Inferior parietal cortex (tissue), 1 donor: ENCODE results near the gene ADAMTSL2.

Experiments
- DNase-seq: peaks from one replicate; pipeline ENCODE4 v3.0.0-alpha.2; 2016; ENCODE audit errors: extremely low spot score

Gene ADAMTSL2

GRCh38 chr9:133589454-133590227 lies 55.1 kb downstream of the ADAMTSL2 start:
- DNase-seq: no peak

DNA sequence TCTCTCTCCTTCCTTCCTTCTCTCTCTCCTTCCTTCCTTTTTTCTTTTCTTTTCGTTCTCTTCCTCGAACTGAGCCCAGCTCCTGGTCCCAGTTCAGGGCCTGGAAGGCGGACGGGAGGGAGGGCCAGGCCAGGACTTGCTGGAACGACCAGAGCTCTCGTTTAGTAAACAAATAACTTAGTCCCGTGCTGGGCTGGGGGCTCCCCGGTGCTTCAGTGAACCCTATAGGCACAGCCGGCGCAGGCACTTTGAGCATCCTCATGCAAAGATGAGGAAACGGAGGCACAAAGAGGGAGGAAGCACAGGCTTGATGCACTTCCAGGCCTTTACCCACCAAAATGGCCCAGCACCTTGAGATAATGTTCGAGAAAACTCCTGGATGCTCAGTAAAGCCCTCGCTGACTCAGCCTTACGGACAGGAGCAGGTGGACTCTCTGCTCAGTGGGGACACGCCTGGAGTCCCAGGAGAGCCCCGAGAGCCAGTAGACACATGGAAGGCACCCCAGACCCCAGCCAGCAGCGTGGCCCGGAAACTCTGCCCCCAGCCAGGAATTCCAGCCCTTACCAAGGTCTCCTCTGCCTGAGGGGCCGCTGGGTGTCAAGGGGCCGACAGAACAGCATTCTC lies 55.8 kb downstream of the ADAMTSL2 start:
- no peak for DNase-seq

DNA sequence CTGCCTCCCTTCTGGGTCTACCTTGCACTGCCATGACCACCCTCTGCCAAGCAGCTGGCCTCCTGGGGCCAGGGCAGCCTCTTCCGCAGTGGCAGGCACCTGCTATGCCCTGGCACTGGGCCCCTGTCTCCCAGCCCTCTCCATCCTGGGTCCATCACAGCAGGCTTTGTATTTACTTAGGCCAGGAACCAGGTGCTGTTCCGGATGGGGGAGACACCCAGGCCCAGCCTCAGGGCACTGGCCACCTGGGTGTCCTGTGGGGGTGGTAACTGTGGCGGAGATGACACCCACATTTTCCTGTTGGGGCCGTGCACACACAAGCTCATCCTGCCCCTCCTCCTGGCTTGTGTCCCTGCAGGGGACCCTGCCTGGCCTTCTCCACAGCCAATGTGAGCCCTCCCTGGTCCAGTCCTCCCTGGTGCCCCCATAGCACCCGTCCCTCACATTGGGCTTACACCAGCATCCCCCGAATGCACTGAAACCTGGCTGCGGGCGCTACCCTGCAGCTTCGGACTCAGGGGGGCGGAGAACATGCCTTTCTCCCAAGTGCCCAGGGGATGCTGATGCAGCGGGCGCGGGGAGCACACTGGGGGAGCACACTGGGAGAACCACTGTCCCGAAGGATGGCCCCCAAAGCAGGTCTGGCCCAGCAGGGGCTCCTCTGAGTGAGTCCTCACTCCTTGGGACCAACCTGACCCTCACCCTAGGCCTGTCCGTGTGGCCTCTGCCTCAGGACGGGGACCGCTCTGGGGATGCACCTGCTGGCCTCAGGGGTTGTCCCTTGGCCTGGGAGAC lies 56.8 kb downstream of the ADAMTSL2 start:
- DNase-seq: no peak

DNA sequence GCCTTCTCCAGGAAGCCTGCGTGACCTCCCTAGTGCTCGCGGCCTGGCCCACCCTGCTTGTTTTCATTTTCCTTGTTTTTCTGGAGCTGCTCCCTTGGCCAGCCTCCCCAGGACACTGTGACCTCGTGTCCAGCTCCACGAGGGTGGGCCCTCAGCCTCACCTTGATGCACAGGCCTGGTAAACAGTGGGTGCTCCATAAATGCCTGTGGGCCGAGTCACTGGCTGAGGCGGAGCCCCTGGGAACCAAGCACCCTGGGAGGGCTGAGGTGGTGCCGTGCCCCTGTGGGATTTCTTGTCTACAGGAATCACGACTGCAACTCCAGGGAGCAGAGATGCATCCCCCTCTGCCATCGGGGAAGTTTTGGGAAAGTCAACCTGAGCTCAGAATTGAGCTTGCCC lies 57.5 kb downstream of the ADAMTSL2 start:
- DNase-seq: no peak

GRCh38 chr9:133592731-133593409 lies 58.4 kb downstream of the ADAMTSL2 start:
- DNase-seq: no peak

DNA sequence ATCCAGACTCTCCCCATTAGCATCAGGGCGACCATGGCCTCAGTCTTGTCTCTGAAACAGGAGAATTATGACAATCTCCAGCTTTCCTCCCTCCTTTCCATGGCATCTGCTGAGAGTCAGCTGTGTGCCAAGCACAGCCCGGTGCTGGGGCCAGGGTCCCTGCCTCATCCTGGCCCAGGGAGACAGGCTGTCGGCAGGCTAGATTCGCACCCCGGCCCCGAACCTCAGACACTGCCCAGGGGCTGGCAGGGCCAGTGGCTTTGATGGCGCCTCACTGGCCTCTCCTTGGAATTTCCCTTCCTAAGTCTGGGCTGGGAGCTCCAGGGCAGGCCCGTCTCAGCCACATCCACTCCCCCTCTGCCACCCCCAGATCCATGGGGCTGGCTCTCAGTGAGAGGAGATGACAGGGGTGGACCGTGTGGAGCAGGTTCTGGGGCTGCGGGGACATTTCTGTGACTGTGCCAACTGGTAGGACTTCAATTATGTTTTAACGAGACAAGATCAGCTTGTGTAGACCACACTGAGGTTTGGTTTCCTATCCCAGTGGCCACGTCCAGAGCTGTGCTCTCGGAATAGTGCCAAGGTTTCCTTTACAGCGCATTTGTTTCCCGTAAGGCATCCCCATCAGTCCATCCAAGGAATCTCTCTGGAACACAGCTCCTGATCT lies 59.2 kb downstream of the ADAMTSL2 start:
- no peak for DNase-seq

GRCh38 chr9:133594310-133594709 lies 59.8 kb downstream of the ADAMTSL2 start:
- DNase-seq: no peak

- DNase-seq: no peak
These were observed 61.4 kb downstream of the ADAMTSL2 start for GRCh38 chr9:133595910-133596309.

GRCh38 chr9:133597316-133597957 lies 62.9 kb downstream of the ADAMTSL2 start:
- DNase-seq: no peak

DNA sequence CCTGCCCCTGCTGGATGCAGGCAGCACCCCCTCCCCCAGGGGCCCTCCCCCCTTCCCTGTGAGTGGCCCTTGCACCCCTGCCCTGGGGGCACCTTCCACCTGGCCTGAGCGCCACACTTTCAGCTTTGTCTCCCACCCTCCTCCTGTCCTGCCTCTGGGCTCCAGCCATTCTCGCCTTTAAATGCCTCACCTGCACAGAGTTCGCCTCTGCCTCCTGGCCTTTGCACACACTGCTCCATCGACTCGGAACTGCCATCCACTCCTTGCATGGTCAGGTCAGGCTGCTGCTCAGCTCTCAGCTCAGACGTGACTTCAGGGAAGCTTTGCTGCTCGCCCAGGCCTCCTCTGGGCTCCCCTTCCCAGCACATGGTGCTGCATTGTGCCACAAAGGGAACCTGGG lies 64.5 kb downstream of the ADAMTSL2 start:
- DNase-seq: no peak

- no peak for DNase-seq
These were observed 65.1 kb downstream of the ADAMTSL2 start for GRCh38 chr9:133599470-133600173.

DNA sequence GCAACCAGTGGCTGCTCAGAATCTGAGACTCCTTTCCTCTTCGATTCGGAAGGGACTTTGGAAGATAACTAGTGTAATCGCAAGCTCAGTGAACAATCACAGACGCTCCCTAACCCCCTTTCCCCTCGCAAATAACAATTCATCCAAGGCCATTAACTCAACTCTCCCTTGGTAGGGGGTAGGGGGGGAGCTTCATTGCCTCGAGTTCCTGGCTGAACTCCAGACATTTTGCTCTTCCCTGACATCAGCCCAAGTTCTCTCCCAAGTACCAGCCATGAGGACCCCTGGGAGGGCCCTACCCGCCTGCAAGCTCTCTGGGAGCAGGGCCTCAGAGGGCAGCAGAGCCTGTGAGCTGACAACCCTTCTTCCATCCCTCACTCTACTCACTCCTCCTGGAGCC lies 66.2 kb downstream of the ADAMTSL2 start:
- no peak for DNase-seq

DNA sequence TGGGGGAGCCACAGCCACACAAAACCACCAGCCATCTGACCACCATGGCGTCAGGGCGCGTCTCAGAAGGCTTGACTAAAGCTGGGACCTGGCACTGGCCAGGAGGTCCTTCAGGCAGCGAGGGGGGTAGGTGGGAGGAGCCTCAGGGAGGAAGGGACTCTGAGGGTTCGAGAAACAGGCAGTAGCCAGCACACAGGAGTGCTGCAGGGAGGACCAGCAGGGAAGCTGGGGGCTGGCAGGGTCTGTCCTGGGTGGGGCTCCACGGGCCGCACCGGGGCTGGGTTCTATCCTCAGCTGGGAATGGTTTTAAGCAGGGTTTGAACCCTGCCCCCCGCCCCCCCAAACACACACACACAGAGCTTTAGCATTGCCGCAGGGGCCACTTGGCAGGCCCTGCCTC lies 67.2 kb downstream of the ADAMTSL2 start:
- DNase-seq: no peak

- DNase-seq: no peak
These were observed 67.8 kb downstream of the ADAMTSL2 start for GRCh38 chr9:133602277-133602676.

DNA sequence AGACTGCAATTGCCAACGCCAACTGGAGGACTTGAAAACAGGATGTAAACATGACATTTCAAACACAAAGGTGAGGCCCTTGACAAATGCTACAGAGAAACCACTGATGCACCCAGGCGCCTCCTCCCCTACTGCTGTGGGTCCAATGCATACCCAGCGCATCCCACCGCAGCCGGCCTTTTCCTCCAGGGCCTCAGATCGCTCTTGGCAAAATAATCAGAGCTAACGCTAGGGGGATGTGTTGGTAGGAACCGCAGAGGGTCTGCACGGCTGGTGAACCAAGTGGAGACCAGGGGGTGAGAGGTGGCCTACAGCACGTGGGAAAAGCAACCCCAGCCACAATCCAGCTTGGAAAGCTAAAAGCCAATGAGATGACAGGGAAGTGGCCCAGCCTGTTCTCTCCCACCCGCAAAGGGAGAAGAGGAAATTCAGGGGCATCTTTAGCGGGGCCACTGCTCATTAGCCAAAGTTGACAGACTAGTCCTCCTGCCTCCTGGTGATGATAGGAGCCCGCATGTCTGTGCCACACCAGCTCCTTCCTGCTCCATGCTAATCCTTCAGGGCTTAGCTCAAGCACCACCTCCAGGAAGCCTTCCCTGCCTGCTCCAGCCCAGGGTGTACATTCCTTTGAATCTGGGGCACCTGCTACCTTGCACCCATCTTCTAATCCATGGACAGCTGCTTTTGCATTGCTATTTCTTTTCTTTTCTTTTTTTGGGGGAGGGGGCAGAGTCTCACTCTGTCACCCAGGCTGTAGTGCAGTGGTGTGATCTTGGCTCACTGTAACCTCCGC lies 68.8 kb downstream of the ADAMTSL2 start:
- no peak for DNase-seq

DNA sequence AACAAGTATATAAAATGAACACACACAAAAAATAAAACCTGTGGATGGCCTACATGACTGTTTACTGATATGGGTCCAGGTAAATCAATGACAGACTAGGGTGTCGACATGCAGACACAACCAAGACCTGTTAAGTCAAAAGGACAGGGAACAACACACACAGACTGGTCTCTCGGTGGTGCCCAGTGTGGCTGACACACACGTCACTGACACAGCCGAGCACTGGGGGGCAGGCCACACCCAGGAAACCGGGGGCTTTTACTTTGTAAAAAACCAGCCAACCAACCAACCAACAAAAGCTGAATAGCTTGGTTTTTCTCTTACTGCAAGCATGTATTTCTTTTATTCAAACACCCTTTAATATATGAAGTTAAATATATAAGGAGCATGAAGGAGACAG lies 69.7 kb downstream of the ADAMTSL2 start:
- DNase-seq: no peak

DNA sequence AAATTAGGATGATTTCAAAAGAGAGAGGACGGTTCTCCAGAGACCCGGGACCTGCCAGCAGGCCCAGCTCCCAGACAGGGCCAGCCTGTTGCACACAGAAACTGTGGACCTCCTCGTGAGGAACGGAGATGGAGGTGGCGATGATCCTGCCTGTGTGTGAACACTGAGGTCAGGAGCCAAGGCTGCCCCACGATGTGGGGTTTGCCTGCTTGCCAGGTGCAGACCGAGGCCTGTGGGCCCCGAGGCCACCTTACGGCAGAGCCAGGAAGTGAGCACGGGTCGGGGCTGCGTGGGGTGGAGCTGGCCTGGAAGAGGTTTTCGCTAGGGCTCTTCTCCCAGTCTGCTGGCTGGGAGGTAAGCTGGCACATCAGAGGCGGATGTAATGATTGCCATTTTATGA lies 70.4 kb downstream of the ADAMTSL2 start:
- DNase-seq: no peak

DNA sequence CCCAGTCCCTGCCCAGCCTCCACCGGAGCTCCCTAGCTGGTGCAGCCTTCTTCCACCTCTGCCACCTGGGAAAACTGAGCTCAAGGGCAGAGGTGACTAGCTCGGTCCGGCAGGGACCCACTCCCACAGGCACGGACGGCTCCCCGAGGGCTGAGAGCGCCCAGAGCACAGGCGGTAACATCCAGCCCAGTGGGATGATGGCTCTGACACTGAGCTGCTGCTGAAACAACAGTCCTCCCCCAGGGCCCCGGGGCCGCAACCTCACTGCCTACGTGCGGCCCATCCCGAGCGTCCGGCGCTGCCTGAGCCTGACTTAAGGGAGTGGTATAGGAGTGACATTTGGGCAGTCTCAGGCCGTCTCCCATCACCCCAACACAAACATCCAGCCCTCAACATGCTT lies 70.9 kb downstream of the ADAMTSL2 start:
- no peak for DNase-seq

DNA sequence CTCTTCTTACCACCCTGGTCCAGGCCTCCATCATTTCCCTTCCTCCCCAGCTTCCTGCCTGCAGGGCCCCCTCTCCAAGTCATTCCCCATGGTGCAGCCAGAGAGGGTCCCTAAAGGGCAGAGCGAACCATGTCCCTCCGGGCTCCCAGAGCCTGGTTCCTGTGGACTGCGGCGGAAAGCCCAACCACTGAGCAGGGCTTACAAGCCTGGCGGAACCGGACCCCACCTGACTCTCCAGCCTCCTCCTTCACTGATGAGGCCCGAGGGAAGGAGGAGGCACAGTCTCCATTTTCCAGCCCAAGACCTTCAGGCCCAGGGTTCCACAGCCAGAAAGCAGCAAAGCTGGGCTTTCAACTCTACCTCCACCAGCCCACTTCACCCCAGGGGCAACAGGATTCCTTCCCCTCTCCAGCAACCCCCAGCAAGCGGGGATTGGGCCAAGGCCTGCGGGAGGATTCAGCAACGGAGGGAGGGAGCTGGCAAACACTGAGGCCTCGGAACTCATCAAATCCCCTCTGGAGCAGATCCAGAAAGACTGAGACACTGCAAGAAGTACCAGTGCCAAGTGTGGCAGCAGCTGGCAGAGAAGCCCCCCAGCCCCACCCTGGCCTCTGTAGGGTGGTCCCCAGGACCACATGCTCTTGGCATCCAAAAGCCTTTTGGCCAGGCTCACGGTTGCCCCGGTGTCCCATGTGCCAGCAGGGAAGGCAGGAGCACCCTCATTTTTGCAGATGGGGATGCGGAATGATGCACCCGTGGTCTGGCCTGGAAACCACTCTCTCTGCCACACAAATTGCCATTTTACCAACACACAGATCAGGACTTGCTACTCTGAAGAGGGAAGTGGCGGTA lies 71.6 kb downstream of the ADAMTSL2 start:
- DNase-seq: no peak
